Measurements from ENCODE around the gene GTF2A2.
A peak's percentile ranks its signal among the peaks of the same experiment; 100 is the strongest.

GTF2A2 gene

GRCh38 chr15:59686389-59686788 is 29.1 kb upstream of the GTF2A2 start:
- TF ChIP-seq, protein P1, sequence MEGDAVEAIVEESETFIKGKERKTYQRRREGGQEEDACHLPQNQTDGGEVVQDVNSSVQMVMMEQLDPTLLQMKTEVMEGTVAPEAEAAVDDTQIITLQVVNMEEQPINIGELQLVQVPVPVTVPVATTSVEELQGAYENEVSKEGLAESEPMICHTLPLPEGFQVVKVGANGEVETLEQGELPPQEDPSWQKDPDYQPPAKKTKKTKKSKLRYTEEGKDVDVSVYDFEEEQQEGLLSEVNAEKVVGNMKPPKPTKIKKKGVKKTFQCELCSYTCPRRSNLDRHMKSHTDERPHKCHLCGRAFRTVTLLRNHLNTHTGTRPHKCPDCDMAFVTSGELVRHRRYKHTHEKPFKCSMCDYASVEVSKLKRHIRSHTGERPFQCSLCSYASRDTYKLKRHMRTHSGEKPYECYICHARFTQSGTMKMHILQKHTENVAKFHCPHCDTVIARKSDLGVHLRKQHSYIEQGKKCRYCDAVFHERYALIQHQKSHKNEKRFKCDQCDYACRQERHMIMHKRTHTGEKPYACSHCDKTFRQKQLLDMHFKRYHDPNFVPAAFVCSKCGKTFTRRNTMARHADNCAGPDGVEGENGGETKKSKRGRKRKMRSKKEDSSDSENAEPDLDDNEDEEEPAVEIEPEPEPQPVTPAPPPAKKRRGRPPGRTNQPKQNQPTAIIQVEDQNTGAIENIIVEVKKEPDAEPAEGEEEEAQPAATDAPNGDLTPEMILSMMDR (IDR thresholded peaks at IDR 0.05; ENCODE audit: low read depth, low read length), result no peak
- no peak overlapping the region for H3K4me3 ChIP-seq (replicated peaks in 1 of 2; ENCODE audit: low read depth in 2 of 2, low read length in 2 of 2)

GRCh38 chr15:59685737-59686297 is 28.5 kb upstream of the GTF2A2 start:
- TF ChIP-seq, protein P1 (IDR thresholded peaks at IDR 0.05; ENCODE audit: low read depth, low read length), result no peak
- no peak overlapping the region for H3K4me3 ChIP-seq (replicated peaks in 1 of 2; ENCODE audit: low read depth in 2 of 2, low read length in 2 of 2)
- DNase-seq (ENCODE audit: low read depth in 2 of 2), result peak; percentile 59 to 67

More at GRCh38 chr15:59686389-59686788, 29.1 kb upstream of the GTF2A2 start:
- DNase-seq (ENCODE audit: low read depth in 2 of 2), result no peak

GRCh38 chr15:59680870-59681269 is 23.6 kb upstream of the GTF2A2 start:
- TF ChIP-seq, protein P1 (IDR thresholded peaks at IDR 0.05; ENCODE audit: low read depth, low read length), result no peak
- no peak overlapping the region for H3K4me3 ChIP-seq (replicated peaks in 1 of 2; ENCODE audit: low read depth in 2 of 2, low read length in 2 of 2)
- DNase-seq (ENCODE audit: low read depth in 2 of 2), result no peak

DNA sequence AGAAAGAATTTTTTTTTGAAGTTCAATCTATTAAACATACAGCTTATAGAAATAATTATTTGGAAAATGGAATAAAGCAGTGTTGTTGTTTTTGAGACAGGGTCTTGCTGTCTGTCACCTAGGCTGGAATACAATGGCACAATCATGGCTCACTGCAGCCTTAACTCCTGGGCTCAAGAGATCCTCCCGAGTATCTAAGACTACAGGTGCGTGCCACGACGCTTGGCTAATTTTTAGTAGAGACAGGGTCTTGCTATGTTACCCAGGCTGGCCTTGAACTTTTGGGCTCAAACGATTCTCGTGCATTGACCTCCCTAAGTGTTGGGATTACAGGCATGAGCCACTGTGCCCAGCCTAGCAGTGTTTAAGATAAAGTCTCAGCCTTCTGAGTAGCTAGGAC is 23.0 kb upstream of the GTF2A2 start:
- H3K4me3 ChIP-seq (replicated peaks in 1 of 2; ENCODE audit: low read depth in 2 of 2, low read length in 2 of 2), result no peak overlapping the region
- no peak for DNase-seq (ENCODE audit: low read depth in 2 of 2)

GRCh38 chr15:59678620-59679019 is 21.3 kb upstream of the GTF2A2 start:
- no peak overlapping the region for H3K4me3 ChIP-seq (replicated peaks in 1 of 2; ENCODE audit: low read depth in 2 of 2, low read length in 2 of 2)
- peak; percentile 49 to 66 for DNase-seq (ENCODE audit: low read depth in 2 of 2)
- TF ChIP-seq, protein P1 (IDR thresholded peaks at IDR 0.05; ENCODE audit: low read depth, low read length), result no peak

More for the DNA sequence above, 23.0 kb upstream of the GTF2A2 start:
- TF ChIP-seq, protein P1 (IDR thresholded peaks at IDR 0.05; ENCODE audit: low read depth, low read length), result no peak

GRCh38 chr15:59678172-59678571 is 20.9 kb upstream of the GTF2A2 start:
- no peak for DNase-seq (ENCODE audit: low read depth in 2 of 2)
- H3K4me3 ChIP-seq (replicated peaks in 1 of 2; ENCODE audit: low read depth in 2 of 2, low read length in 2 of 2), result no peak overlapping the region
- TF ChIP-seq, protein P1 (IDR thresholded peaks at IDR 0.05; ENCODE audit: low read depth, low read length), result no peak

DNA sequence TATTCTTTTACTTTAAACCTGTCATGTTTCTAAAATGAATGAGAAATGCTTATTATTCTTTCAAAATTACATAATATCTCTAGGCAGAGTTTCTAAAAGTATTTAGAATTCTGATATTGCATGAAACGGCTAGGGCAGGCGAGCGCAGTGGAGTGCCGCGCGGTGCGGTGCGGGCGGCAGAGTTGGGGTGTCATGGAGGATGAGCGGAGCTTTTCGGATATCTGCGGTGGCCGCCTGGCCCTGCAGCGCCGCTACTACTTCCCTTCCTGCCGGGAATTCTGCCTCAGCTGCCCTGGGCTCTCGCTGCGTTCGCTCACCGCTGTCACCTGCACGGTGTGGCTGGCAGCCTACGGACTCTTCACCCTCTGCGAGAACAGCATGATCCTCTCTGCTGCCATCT is 19.2 kb upstream of the GTF2A2 start:
- DNase-seq (ENCODE audit: low read depth in 2 of 2), result no peak
- TF ChIP-seq, protein P1 (IDR thresholded peaks at IDR 0.05; ENCODE audit: low read depth, low read length), result no peak
- no peak overlapping the region for H3K4me3 ChIP-seq (replicated peaks in 1 of 2; ENCODE audit: low read depth in 2 of 2, low read length in 2 of 2)
